NOMO-1 treated with DMSO at 0.1 percent for 48 hours (cell line): ENCODE measurements around the gene SIN3A.
"Not testable (repeated sequence)": the region's sequence is repeated elsewhere in the genome, so short reads cannot be mapped to it uniquely, and the experiment has no call there.

Source experiments
- DNase-seq: peaks from one replicate; lab custom pipeline; 2025; ENCODE audit not compliant: unreplicated experiment; lab: John Stamatoyannopoulos, UW

The SIN3A gene

GRCh38 chr15:75450307-75451201 lies 936 bp downstream of the SIN3A start:
- peak; percentile 97 for DNase-seq

- DNase-seq: no peak
Measured at GRCh38 chr15:75449585-75450306, 1.7 kb downstream of the SIN3A start.

- peak; percentile 34 for DNase-seq
Measured at GRCh38 chr15:75448171-75448570, 3.3 kb downstream of the SIN3A start.

GRCh38 chr15:75446151-75446550 lies 5.3 kb downstream of the SIN3A start:
- DNase-seq: no peak

GRCh38 chr15:75445324-75445723 lies 6.2 kb downstream of the SIN3A start:
- not testable (repeated sequence) for DNase-seq

- not testable (repeated sequence) for DNase-seq
Measured at GRCh38 chr15:75443972-75444453, 7.5 kb downstream of the SIN3A start.

GRCh38 chr15:75437721-75438120 lies 13.8 kb downstream of the SIN3A start:
- no peak for DNase-seq

- no peak for DNase-seq
Measured at GRCh38 chr15:75436881-75437280, 14.6 kb downstream of the SIN3A start.

GRCh38 chr15:75431682-75432081 lies 19.8 kb downstream of the SIN3A start:
- DNase-seq: no peak

GRCh38 chr15:75431270-75431669 lies 20.2 kb downstream of the SIN3A start:
- no peak for DNase-seq

- no peak for DNase-seq
Measured at GRCh38 chr15:75430259-75430658, 21.2 kb downstream of the SIN3A start.

- no peak for DNase-seq
Measured at GRCh38 chr15:75428152-75428551, 23.3 kb downstream of the SIN3A start.

GRCh38 chr15:75425966-75426500 lies 25.5 kb downstream of the SIN3A start:
- no peak for DNase-seq

GRCh38 chr15:75422554-75422953 lies 28.9 kb downstream of the SIN3A start:
- no peak for DNase-seq

GRCh38 chr15:75420698-75421097 lies 30.8 kb downstream of the SIN3A start:
- DNase-seq: no peak

GRCh38 chr15:75416584-75416983 lies 34.9 kb downstream of the SIN3A start:
- no peak for DNase-seq

GRCh38 chr15:75410196-75410595 lies 41.3 kb downstream of the SIN3A start:
- DNase-seq: no peak

- no peak for DNase-seq
Measured at GRCh38 chr15:75407083-75407482, 44.4 kb downstream of the SIN3A start.

GRCh38 chr15:75403892-75404291 lies 47.6 kb downstream of the SIN3A start:
- no peak for DNase-seq

- DNase-seq: no peak
Measured at GRCh38 chr15:75397494-75397893, 54.0 kb downstream of the SIN3A start.

- no peak for DNase-seq
Measured at GRCh38 chr15:75389791-75390382, 61.6 kb downstream of the SIN3A start.
